Fibroblast of skin of back (primary cell): ENCODE measurements around the gene KLHL29.

Experiments
- DNase-seq: peaks from one replicate; pipeline ENCODE4 v3.0.0-alpha.2; 2013

Gene KLHL29

GRCh38 chr2:23687713-23688112 lies 302.7 kb downstream of the KLHL29 start:
- DNase-seq, result no peak

GRCh38 chr2:23688486-23689130 lies 303.6 kb downstream of the KLHL29 start:
- DNase-seq, result no peak

DNA sequence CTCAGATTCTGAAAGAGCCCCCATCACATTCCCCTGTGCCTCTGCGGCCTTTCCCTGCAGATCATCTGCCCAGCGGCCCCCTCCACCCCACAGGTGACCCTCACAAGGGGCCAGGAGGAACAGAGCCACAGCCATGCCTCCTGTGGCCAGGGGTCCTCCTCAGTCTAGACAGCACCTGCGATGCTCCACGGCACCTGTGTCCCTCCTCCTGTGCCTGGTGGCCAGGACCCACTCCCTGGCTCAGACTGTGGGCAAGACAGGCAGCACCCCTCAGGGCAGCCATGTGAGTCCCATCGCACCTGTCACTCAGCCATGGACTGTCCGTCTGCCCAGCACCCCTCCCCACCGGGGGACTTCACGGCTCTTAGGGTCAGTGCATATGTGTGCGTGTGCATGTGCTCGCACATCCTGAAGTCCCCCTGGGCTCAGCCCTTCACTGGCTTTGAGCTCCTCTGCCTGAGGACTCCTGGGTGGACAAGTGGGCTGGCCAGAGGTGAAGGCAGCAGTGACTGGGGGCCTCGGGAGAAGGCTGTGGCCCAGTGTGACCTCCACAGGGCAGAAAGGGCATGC lies 304.2 kb downstream of the KLHL29 start:
- no peak for DNase-seq

GRCh38 chr2:23689891-23690290 lies 304.9 kb downstream of the KLHL29 start:
- DNase-seq, result no peak

- DNase-seq, result no peak
Observed at GRCh38 chr2:23690421-23691105, 305.6 kb downstream of the KLHL29 start.

DNA sequence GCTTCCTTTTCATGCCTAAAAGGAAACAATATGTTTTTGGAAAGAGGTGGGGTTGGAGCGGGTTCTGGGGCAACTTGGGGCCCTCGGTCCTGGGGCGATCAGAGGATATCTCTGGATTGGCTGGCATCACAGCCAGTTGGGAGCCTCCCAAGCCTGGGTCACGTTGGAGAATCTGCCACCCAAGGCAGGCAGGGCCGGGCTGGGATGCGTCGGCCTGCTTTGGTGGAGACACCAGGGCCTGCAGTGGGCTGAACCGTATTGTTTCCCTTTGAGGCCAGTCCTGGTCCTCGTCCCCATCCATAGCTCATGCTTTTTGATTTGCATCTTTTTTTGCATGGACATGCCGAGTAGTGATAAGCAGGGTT lies 306.1 kb downstream of the KLHL29 start:
- no peak for DNase-seq

GRCh38 chr2:23691565-23691964 lies 306.6 kb downstream of the KLHL29 start:
- DNase-seq, result no peak

- DNase-seq, result no peak
Observed at GRCh38 chr2:23692263-23692662, 307.3 kb downstream of the KLHL29 start.

- no peak for DNase-seq
Observed at GRCh38 chr2:23692851-23693605, 308.0 kb downstream of the KLHL29 start.

GRCh38 chr2:23693606-23693951 lies 308.6 kb downstream of the KLHL29 start:
- no peak for DNase-seq

GRCh38 chr2:23694058-23695045 lies 309.4 kb downstream of the KLHL29 start:
- no peak for DNase-seq

GRCh38 chr2:23695214-23695889 lies 310.4 kb downstream of the KLHL29 start:
- no peak for DNase-seq

DNA sequence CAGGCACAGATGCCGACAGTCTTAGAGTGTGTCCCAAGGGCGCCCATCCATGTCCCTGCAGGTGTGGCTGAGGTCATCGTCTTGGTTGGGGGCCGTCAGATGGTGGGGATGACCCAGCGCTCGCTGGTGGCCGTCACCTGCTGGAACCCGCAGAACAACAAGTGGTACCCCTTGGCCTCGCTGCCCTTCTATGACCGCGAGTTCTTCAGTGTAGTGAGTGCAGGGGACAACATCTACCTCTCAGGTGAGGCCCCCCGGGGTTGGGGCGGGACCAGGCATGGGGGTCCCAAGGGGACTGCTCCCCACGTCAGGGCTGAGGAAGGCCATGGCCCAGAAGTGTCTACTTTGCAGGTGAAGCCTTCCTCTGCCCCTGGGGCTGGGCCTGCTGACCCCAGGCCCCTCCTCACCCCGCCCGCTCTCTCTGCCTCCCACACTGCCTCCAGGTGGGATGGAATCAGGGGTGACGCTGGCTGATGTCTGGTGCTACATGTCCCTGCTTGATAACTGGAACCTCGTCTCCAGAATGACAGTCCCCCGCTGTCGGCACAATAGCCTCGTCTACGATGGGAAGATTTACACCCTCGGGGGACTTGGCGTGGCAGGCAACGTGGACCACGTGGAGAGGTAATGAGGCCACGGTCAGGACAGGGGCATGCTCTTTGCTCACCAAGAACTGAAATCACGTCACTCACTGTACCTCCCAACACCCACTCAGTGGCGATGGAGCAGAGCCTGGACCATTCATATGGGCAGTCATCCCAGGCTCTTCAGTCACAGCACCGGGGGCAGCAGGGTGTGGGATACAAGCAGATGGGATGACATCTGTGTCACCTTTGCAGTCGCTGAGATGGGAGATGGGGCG lies 311.1 kb downstream of the KLHL29 start:
- DNase-seq, result no peak

- no peak for DNase-seq
Observed at GRCh38 chr2:23696752-23697045, 311.7 kb downstream of the KLHL29 start.

DNA sequence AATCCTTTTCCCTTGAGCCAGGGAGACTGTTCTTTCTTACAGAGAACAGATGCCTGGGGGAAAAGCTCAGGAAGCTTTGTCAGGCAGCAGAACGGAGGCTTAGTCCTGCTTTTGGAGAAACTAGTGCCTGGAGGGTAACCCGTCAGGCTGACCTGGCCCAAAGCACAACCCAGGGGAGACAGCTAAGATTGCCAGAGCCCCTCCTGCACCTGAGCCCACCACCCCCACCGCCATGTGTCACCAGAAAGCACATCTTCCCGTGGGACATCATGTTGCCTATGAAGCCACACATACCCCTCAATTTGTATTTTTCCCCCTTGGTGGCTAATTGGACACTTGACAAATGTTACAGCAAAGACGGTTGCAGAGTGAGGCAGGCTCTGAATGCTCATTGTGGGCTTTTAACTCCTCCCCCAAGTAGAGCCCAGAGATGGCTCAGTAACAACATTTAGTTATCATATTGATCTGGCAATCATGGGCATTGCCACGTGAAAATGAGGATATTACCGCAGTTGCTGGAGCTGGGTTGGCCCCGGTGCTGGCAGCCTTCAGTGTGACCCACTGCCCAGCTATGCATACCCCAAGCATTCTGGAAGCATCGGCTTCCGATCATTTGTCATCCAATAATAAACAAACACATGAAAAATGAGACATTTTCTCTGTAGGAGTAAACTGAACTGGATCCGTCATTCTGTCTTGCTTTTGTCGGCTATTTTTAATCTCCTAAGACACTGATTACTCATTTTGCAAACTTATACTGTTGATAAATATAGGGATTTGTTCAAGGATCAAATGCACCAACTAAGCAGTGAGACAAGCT lies 312.5 kb downstream of the KLHL29 start:
- peak; percentile 11 for DNase-seq

GRCh38 chr2:23698116-23698693 lies 313.2 kb downstream of the KLHL29 start:
- DNase-seq, result no peak

GRCh38 chr2:23698721-23699579 lies 314.0 kb downstream of the KLHL29 start:
- peak; percentile 30 for DNase-seq

DNA sequence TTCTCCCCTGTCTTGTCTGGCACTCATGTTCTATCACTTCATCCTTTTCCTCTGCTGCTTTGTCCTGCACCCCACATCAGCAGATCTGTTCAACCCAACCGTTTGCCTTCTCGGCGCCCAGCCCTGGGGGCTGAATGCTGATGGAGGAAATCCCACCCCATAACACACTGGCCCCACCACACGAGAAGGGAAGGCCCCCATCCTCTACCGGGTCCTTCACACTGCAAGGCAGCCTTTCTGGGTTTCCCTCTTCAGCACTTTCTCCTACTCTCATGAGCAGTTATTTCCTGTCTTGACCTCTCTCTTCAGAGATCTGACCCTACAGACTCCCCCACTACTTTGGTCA lies 314.6 kb downstream of the KLHL29 start:
- no peak for DNase-seq

DNA sequence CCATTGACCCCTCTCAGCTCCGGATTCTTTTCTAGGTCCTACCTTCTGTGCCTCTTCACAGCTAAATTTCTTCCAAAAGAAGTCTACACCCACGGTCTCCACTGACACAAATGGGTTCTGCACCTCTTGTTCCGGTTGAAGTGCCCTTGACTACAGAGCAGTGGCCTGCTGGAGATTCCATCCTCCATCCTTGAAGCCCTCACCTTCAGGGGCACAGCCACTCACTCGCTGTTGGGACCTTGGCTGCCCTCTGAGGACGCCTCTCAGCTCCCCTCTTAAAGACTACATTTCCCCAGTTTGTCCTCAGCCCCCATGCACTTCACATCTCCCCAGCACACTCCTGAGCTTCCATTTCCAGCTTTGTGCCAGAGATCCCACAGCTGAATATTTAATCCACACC lies 315.6 kb downstream of the KLHL29 start:
- no peak for DNase-seq
